Stimulated activated CD4-positive, alpha-beta T cell treated with anti-CD3 and anti-CD28 coated beads, Interleukin-12 subunit alpha, Interleukin-12 subunit beta, amount 100 ng/mL, for 4 hours (primary cell): ENCODE measurements around the gene EDEM1.
"Not testable (repeated sequence)": the region's sequence is repeated elsewhere in the genome, so short reads cannot be mapped to it uniquely, and the experiment has no call there.

Experiments used
- DNase-seq: peaks from one replicate; pipeline ENCODE4 v3.0.0-alpha.2; 2020

The EDEM1 gene

GRCh38 chr3:5238545-5238944 is 51.0 kb downstream of the EDEM1 start:
- no peak for DNase-seq

DNA sequence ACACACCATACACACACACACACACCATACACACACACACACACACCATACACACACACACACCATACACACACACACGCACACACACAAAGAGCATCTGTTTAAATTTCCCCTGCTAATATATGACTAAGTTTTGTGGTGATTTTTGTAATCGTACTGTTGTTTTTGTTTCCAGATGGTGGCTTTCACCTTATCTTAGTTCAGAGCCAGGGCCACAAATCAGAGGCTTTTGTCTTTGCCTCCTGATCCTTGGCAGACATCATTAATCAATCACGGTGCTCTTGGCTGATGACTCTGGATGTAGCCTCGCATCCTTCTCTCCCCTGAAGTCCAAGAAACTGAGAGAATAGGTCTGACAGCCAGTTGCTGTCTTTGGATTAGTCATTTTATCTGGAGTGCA is 52.1 kb downstream of the EDEM1 start:
- no peak for DNase-seq

DNA sequence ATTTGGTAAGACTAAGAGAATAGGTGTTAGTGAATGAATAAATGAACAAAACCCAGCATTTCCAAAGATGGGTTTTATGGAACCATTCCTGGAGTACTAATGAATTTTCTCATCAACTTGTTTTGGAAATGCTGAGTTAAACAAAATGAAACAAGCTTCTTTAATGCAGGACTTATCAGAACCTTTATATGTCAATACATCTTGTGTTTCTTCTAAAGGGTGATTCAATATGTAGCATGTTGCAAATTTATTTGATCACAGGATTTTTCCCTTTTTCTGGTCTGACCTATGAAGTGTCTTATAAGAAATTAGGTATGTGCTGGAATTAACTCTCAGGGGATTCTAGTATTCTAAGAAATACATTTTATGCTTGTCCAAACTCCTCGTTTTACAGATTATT is 53.2 kb downstream of the EDEM1 start:
- DNase-seq: no peak

DNA sequence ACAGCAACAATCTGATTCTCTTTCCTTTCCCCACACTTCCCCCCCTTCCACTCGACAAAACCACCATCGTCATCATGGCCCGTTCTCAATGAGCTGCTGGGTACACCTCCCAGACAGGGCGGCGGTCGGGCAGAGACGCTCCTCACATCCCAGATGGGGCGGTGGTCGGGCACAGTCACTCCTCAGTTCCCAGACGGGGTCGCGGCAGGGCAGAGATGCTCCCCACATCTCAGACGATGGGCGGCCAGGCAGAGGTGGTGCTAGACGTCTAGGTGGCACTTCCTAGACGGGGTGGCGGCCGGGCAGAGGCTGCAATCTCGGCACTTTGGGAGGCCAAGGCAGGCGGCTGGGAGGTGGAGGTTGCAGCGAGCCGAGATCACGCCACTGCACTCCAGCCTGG is 55.3 kb downstream of the EDEM1 start:
- DNase-seq: not testable (repeated sequence)

DNA sequence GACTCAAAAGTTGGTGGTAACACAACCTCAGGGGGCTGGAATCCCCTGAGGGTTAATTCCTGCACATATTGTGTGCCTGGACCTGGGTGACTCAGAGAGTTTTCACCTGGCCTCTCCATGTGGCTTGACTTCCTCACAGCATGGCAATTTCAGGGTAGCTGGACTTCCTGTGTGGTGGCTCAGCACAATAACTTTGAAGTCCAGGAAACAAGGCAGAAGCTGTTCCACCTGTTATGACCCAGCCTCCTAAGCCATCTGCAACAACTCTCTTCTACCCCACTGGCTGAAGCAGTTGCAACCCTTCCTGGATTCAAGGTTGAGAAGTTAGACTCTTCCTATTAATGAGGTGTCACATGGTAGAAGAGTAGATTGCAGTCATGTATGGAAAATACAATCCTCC is 58.4 kb downstream of the EDEM1 start:
- no peak for DNase-seq

DNA sequence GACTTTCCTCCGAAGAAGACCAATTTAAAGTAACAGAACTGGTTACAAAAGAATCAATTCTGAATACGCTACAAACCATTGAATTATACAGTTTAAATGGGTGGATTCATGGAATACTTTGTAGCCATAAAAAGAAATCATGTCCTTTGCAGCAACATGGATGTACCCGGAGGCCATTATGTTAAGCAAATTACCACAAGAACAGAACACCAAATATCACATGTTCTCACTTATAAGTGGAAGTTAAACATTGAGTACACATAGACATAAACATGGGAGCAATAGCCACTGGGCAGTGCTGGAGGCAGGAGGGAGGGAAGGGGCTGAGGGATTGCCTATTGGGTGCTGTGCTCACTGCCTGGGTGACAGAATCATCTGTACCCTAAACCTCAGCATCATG is 61.3 kb downstream of the EDEM1 start:
- no peak for DNase-seq

DNA sequence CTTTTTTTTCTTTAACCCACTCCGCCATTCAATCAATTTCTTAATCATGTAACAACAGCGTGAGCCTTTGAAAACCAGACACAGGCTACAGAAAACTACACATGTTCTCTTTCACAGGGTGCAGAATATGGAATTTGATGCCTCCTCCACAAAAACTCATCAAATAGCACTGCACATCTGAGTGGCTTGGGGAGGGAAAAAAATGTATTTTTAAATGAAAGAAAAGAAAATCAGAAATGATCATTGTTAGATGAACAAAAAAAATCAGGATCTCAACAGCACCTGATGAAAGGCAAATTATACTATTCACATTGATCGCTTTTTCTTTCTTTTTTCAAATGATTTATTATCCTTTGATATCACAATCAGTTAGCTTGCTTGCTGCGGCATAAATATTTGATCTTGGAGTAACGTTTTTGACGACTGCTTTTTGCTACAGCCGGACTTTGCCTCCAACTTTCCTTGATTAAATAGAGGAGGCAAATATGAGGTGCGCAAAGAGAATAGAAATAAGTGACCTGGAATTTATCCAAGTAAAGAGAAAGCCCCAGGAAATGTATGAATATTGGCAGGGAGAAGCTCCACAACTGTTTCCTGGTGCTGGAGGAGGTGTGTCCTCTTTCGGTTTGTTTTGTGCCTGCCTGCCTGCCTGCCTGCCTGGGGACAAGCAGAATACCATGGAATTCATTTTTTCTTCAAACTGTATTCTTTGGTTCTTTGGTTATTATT is 63.1 kb downstream of the EDEM1 start:
- DNase-seq: no peak

DNA sequence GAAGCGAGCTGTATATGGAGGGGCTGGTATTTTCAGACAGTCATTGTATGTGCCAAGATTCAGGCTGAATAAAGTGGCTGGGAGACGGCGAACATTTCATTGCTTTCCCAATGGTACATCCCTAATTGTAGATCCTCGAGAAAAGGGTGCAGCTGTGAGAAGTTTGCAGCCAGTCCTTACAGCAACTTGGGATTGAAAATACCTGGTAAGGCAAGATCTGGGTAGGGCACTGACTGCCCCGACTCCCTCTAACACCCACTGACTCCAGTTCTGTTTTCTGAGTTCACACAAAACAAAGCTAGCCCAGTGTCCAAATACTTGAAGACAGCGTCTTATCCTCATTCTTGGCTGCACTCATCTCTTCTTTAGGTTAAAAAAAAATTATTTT is 63.7 kb downstream of the EDEM1 start:
- no peak for DNase-seq

DNA sequence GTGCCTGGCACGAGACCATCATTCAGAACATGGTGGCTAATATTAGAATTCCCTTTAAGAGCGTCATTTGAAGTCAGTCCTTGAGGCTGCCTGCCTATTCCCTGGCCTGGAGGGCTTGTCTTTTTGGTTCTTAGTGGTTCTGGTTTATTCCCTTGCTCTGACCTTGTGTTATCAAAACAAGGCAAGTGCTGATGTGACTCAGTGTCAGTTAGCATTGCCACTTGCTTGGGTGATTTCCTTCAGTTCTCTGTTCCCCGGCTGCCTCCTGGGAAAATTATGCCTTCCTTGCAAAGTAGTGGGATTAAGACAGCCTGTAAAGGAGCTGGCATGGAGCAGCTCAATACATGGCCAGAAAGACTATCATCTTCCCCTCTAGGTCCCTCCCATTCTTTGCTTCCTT is 64.6 kb downstream of the EDEM1 start:
- DNase-seq: no peak

DNA sequence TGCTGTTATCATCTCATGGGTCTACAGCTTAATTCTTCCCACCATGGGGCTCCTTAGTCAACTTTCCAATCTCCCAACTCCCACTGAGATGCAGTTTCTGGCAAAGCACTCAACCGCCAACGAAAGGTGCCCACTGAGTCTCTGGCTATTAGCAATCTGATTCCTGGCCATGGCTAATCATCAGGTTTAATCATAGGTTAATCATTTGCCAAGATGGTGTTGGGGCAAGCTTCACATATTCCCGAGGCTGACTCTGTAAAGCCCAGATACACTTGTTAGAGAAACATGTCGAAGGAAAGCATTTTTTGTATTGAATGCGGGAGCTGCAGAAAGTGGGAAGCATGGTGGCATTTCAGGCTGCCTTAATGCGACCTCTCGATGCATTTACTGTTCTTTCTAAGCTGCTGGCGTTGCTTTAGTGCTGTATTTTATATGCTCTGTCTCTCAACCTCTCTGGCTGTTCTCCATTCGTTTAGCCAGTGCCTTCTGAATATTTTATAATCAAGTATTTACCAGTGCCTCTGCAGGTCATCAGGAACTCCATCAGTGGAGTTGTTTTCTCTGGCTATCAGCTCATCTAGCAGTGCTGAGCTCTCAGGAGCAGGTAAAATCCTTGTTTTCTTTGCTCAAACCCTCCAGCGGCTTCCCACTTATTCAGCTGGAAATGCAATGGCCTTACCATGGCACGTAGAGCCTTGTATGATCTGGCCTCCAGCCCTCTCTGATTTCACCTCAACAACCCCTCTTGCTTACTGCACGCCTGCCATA is 67.0 kb downstream of the EDEM1 start:
- DNase-seq: no peak

- DNase-seq: no peak
Observed at GRCh38 chr3:5255404-5256344, 68.2 kb downstream of the EDEM1 start.

- DNase-seq: no peak
Observed at GRCh38 chr3:5258526-5258925, 71.0 kb downstream of the EDEM1 start.

GRCh38 chr3:5260992-5261501 is 73.5 kb downstream of the EDEM1 start:
- DNase-seq: no peak

GRCh38 chr3:5262507-5262906 is 75.0 kb downstream of the EDEM1 start:
- DNase-seq: no peak

GRCh38 chr3:5264093-5264600 is 76.6 kb downstream of the EDEM1 start:
- DNase-seq: no peak

GRCh38 chr3:5264896-5265770 is 77.6 kb downstream of the EDEM1 start:
- no peak for DNase-seq

GRCh38 chr3:5267252-5267651 is 79.7 kb downstream of the EDEM1 start:
- DNase-seq: no peak

GRCh38 chr3:5267889-5268288 is 80.4 kb downstream of the EDEM1 start:
- no peak for DNase-seq
